Measurements from ENCODE around the gene TIMP2. TPM values are rescaled to one million over a fixed set of nuclear protein-coding genes. Genes with fewer than 3 reads are reported as not detected.

The TIMP2 gene
- total and polyA plus RNA-seq, 2 of the 4 experiments (the other 2 are of a cell fraction): 43.9 to 416 TPM

DNA sequence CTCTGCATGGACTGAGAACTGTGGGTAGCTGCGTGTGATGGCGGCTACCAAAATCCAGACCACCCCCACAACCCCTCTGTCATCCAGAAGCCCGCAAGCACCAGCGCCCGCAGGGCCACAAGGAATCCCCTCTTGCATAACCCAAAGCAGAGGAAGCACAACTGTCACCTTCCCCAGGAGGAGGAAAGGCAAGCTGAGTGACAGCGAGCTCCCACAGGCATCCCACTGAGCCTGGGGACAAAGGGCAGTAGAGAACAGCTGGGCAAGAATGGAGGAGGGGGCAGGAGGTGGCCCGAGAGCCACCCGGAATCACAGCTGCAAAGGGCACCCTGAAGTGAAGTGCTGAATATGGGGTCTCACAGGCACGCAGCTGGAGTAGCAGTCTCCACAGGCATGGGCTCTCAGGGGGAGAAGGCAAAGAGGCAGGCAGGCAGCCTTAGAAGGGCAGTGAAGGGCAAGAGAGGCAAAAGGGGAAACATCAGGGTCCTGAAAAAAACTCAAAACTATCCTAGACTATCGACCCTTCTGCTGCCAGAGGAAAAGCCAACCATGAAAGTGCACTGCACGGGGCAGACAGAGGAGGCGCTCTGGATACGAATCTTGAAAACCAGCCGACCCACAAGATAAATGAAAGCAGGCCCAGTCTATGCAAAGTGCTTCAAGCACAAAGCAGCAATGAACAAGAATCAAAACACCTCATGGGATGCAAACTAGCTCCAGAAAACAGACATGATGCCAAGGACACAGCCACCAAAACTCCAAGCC lies 101.7 kb downstream of the TIMP2 start:
- peaks cover 28 to 85% of the 10 kb centered on the region in 2 experiments for H3K79me1 ChIP-seq (ENCODE audit: low read depth in 1 of 2, low read length in 2 of 2)
- dilution Hi-C loops (cut with HindIII; ENCODE audit: low sequenced_read_pairs, unreplicated experiment) (no loop called here), in situ Hi-C loops (cut with MboI; ENCODE audit: low sequenced_read_pairs) (no loop called here), intact Hi-C loops (cut with micrococcal nuclease) (loop anchor here (10.0 kb wide), 1 partner anchor 329 kb away; no protein-coding TSS in a partner anchor)
- H2AK5ac ChIP-seq (ENCODE audit: low read depth, low read length): peak overlapping the region; percentile 92
- H3K9me1 ChIP-seq (ENCODE audit: insufficient read depth, low read length): peaks cover 20% of the 10 kb centered on the region
- peak overlapping the region; percentile 50 for H3K14ac ChIP-seq (replicated peaks; ENCODE audit: low read depth, low read length)
- ATAC-seq (ENCODE audit: low read depth): no peak
- H3K56ac ChIP-seq (ENCODE audit: extremely low read depth, insufficient read depth, low read length): no peak overlapping the region
- POLR2A ChIA-PET (ENCODE audit: unreplicated experiment): interaction anchor here (0.6 kb wide), 1 partner anchor 8 kb away, joined by 5 read pairs; no protein-coding TSS in a partner anchor
- H4K8ac ChIP-seq (ENCODE audit: low read depth in 2 of 2, low read length in 2 of 2): peak overlapping the region in 1 of 2 experiments; percentile 85; a peak in 2 of 4 replicates
- 94% methylated on average over 6 of the region's 14 CpGs; no CpG with 5 or more reads in 1 of the 2 experiments for WGBS, 2 experiments (ENCODE audit: extremely low coverage in 2 of 2, insufficient read length in 1 of 2)
- H2BK15ac ChIP-seq (ENCODE audit: low read depth, low read length): 0 out of 3 replicates have a peak overlapping the region, but pooled peaks have one; percentile 27
- no peaks in the 10 kb centered on the region for H3K27me3 ChIP-seq (ENCODE audit: control insufficient read depth, insufficient read depth, low read length)
- 0 out of 2 replicates have a peak overlapping the region, but pooled peaks have one; percentile 13 for H4K5ac ChIP-seq (ENCODE audit: low read depth, low read length)
- H3K4ac ChIP-seq (ENCODE audit: low read depth, low read length): peak overlapping the region; percentile 72
- BruUV-seq (replicated peaks): no TSS peak
- no peak overlapping the region for H3K4me3 ChIP-seq (ENCODE audit: insufficient read depth, low read depth, low read length)
- peaks cover 19% of the 10 kb centered on the region for H4K20me1 ChIP-seq (ENCODE audit: insufficient read depth, low read length)
- no peak for TF ChIP-seq RAD21 (IDR thresholded peaks at IDR 0.05; ENCODE audit: low read length)
- peak; percentile 23; the same call in 1 of the 2 replicates for TF ChIP-seq CEBPB (IDR thresholded peaks at IDR 0.05; ENCODE audit: low read depth, low read length)
- TF ChIP-seq MAZ (IDR thresholded peaks at IDR 0.05; ENCODE audit: borderline replicate concordance, low read depth, low read length): no peak
- TF ChIP-seq RCOR1 (IDR thresholded peaks at IDR 0.05; ENCODE audit: insufficient replicate concordance, low read length): no peak
- TF ChIP-seq CTCF (conservative IDR thresholded peaks at IDR 0.05; ENCODE audit: low read depth, low read length): peak; percentile 12; the same call in 1 of the 2 replicates
- no peak for TF ChIP-seq BHLHE40 (IDR thresholded peaks at IDR 0.05; ENCODE audit: low read depth, low read length)
- peak overlapping the region; percentile 52 for H2AFZ ChIP-seq (replicated peaks; ENCODE audit: low read length, poor library complexity)
- CTCF ChIA-PET: interaction anchor here (0.9 kb wide), 1 partner anchor 148 kb away, joined by 6 read pairs; no protein-coding TSS in a partner anchor
- H3K9me3 ChIP-seq (ENCODE audit: control insufficient read depth, insufficient read depth, low read length): no peaks in the 10 kb centered on the region
- H2AK9ac ChIP-seq (replicated peaks; ENCODE audit: low read depth, low read length, poor library complexity): peak overlapping the region; percentile 91
- peak overlapping the region; percentile 17; the same call in 1 of the 2 replicates for H4K91ac ChIP-seq (ENCODE audit: insufficient read depth, low read depth, low read length)
- peak overlapping the region; percentile 41 for H2BK120ac ChIP-seq (ENCODE audit: low read depth, low read length)
- peak overlapping the region; percentile 79 for H3K27ac ChIP-seq (ENCODE audit: insufficient read depth, low read length)
- no peak overlapping the region for H3K9ac ChIP-seq (ENCODE audit: low read depth, low read length)
- H3K23ac ChIP-seq (ENCODE audit: low read depth, low read length): peak overlapping the region; percentile 34
- peaks cover 61% of the 10 kb centered on the region for H3K36me3 ChIP-seq (ENCODE audit: control insufficient read depth, insufficient read depth, low read length)
- no peak overlapping the region for H3K4me2 ChIP-seq (ENCODE audit: low read depth, low read length)
- peak overlapping the region; percentile 22; the same call in 1 of the 2 replicates for H2BK20ac ChIP-seq (ENCODE audit: low read depth, low read length)
- DNase-seq: no peak
- peak overlapping the region; percentile 89 for H2BK5ac ChIP-seq (ENCODE audit: low read depth, low read length, poor library complexity, severe bottlenecking)
- H3K18ac ChIP-seq (ENCODE audit: low read depth, low read length): peak overlapping the region; percentile 12; the same call in 1 of the 2 replicates
- peaks cover 16% of the 10 kb centered on the region for H3K4me1 ChIP-seq (ENCODE audit: control insufficient read depth, insufficient read depth, low read length)
